Activated CD8-positive, alpha-beta memory T cell treated with anti-CD3 and anti-CD28 coated beads, Interleukin-2, amount 50 U/mL, for 1 hour (primary cell): ENCODE data around the gene DAP.
"Not testable (repeated sequence)": the region's sequence is repeated elsewhere in the genome, so short reads cannot be mapped to it uniquely, and the experiment has no call there.

ENCODE experiments used
- DNase-seq: peaks from one replicate; pipeline ENCODE4 v3.0.0-alpha.2; 2020; ENCODE audit errors: extremely low read depth

DAP gene

DNA sequence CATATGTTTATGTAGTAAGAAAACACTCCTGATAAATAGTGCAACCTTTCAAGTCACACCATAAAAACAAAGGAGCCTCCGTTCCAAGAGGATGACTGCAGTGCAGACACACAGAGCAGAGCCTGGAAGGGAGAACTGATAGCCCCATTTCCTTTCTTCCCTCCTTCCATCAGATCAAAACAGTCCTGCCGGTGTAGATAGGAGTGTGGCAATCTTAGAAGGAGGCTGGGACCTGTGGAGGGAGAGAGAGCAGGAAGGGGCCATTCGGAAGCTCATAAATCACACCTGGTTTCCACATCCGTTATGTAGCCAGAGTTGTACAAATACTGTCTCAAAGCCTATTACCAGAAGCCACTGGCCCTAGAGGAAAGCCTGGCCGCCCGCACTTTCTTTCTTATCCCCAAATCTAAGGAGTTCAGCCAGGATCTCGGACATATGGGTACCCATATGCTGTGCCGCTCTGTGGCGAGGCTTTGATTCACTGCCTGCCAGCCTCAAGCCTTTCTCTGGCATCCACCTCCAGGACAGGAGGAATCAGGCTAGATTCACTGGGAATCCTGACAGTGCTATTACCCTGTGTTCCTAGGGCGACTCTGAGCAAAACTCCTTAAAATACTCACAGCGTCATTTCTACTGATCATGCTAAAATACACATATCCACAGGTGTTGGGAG is 26.9 kb downstream of the DAP start:
- no peak for DNase-seq

GRCh38 chr5:10733426-10733825 is 27.6 kb downstream of the DAP start:
- no peak for DNase-seq

DNA sequence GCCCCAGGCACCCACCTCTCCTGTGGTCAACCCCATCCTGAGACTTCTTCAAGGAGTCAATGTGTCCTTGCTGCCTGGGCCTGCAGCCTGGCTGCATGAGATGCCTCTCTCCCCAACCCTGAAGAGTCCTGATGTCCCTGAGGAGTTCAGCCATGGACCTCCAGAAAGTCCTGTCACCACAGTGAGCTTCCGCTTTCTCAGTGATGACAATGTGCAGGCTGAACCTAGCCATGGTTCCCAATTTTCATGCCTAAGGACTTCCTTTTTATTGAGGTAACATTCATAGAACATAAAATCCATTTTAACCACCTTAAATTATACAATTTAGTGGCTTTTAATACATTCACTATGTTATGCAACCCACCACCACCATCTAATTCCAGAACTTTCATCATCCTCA is 29.1 kb downstream of the DAP start:
- DNase-seq = no peak

DNA sequence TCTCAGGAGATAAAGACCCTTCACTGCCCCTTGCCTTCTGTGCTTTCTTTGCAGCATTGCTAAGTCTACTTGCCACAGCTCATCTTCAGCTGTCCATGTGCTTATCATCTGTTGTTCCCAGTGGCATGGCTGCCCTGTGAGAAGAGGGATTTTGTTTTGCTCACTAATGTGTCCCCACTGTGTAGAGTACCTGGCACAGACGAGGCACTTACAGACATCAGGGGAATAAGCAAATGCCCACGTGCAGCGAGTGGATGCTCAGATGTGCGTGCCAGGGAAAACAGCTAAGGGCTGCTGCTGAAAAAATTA is 31.0 kb downstream of the DAP start:
- DNase-seq = no peak

DNA sequence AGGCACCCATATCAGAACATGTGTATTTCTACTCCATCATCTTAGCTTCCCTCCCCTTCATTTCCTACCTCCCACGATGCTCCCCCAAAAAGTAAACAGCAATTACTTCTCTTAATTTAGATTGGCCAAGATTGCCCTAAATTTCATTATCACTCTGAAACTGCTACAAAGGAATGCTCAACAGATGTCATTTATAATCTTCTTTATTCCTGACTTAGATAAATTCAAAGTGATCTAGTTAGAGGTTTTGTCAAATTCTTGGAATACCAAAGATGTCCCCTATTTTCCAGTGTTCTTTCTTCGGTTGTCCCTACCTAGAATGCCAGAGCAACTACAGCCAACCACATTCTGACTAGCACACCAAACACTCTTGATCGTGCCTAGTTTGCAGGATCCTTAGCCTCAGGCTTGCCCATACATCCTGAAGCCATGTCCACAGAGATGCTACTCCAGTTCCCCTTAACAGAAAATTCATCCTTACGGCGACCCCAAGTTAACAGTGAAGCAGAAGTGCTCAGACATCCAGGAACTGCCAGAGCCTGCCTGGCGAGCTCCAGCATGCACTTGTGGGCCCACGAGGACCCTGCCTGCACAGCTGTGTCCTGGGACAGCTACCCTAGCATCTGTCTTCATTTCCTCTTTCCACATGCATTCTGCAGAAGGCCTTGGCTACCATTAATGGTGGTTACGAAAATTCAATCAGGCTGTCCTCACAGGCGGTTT is 31.6 kb downstream of the DAP start:
- DNase-seq = no peak

DNA sequence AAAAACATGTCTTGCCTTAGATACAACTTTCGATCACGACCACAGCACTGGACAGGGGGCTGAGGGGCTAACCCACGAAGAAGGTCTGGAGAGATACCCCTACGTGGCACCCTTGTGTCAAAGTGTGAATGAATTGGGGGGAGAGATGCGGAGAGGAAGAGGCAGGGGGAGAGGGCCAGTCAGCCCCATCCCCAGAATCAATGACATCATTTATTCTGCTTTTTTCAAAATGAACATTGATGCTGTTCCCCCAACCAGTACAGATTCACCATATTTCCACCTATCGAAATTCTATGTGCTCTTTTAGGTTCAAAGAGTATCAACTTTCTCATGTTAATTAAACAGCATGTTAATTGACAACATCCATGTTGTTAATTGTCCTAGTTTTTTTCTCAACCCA is 32.4 kb downstream of the DAP start:
- no peak for DNase-seq

- no peak for DNase-seq
Measured at GRCh38 chr5:10727861-10728260, 33.2 kb downstream of the DAP start.

DNA sequence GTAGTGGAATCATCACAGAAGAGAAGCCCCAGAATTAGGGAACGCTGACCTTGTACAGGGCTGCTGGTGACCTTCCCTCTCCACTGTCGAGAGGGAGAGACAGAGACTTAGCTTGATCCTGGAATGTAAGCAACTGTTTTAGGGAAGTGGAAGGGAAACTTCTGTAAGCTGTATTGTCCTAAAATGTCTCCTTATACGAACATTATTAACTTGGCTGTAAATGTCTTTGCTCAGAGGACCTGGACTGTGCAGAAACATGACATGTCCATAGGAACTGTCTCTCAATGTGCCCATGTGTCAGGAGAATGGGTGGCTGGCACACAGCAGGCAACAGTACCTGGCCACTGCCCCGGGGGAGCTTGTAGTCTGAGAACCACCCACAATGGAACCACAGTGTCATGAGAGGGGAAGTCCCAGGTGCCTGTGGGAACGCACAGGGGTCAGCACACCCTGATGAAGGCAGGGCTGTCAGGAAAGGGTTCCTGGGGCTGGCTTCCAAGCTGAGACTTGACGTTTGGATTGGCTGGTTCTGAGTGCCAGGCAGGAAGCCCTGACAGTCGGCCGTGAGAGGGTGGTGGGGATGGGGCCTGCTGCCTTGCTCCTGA is 34.0 kb downstream of the DAP start:
- no peak for DNase-seq

- no peak for DNase-seq
Measured at GRCh38 chr5:10726179-10726912, 34.7 kb downstream of the DAP start.

GRCh38 chr5:10725636-10726035 is 35.4 kb downstream of the DAP start:
- DNase-seq = no peak

GRCh38 chr5:10724781-10725507 is 36.1 kb downstream of the DAP start:
- no peak for DNase-seq

DNA sequence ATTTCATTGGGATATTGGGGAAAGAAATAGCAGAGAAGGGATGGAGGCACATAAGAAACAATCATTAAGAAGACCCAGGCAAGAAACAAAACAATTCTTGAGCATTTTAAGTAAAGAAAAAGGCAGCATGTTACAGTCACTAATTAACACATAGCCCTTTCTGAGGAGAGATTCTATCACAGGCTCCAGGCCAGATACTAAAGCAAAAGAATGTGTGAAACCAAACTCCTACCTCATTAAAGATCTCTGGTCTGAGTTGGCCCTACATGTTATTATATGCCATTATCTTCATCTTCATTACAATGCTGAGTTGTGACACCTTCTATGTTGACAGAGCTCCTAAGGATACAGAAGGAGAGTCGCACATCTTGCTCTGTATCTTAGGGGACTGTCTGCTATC is 37.5 kb downstream of the DAP start:
- no peak for DNase-seq

DNA sequence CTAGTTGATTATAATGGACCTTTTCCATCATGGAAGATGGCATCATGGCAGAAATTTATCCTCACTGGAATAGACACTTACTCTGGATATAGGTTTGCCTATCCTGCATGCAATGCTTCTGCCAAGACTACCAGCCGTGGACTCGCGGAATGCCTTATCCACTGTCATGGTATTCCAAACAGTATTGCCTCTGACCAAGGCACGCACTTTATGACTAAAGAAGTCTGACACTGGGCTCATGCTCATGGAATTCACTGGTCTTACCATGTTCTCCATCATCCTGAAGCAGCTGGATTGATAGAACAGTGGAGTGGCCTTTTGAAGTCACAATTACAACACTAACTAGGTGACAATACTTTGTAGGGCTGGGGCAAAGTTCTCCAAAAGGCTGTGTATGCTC is 40.3 kb downstream of the DAP start:
- DNase-seq = not testable (repeated sequence)

DNA sequence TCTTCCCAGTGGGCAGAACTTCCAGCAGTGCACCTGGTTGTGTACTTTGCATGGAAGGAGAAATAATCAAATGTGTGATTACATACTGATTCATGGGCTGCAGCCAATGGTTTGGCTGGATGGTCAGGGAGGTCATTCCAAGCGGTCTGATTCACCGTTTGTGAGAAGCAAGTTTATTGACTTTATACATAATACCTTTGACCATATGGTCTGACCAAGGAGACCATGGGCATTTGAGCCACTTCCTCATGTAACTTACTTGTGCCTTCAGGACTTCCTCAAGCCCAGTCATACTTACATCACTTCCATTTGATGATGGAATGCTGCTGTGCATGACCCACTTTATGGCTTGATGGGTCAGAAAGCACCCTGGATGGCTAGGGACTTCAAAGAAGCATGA is 41.1 kb downstream of the DAP start:
- no peak for DNase-seq

DNA sequence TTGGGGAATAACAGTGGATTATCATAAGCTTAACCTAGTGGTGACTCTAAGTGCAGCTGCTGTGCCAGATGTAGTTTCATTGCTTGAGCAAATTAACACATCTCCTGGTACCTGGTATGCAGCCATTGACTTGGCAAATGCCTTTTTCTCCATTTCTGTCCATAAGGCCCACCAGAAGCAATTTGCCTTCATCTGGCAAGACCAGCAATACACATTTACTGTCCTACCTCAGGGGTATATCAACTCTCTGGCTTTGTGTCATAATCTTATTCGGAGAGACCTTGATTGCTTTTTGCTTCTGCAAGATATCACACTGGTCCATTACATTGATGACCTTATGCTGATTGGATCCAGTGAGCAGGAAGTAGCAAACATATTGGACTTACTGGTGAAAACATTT is 42.4 kb downstream of the DAP start:
- not testable (repeated sequence) for DNase-seq

- DNase-seq = not testable (repeated sequence)
Measured at GRCh38 chr5:10716825-10717224, 44.2 kb downstream of the DAP start.

GRCh38 chr5:10715605-10716290 is 45.3 kb downstream of the DAP start:
- no peak for DNase-seq

DNA sequence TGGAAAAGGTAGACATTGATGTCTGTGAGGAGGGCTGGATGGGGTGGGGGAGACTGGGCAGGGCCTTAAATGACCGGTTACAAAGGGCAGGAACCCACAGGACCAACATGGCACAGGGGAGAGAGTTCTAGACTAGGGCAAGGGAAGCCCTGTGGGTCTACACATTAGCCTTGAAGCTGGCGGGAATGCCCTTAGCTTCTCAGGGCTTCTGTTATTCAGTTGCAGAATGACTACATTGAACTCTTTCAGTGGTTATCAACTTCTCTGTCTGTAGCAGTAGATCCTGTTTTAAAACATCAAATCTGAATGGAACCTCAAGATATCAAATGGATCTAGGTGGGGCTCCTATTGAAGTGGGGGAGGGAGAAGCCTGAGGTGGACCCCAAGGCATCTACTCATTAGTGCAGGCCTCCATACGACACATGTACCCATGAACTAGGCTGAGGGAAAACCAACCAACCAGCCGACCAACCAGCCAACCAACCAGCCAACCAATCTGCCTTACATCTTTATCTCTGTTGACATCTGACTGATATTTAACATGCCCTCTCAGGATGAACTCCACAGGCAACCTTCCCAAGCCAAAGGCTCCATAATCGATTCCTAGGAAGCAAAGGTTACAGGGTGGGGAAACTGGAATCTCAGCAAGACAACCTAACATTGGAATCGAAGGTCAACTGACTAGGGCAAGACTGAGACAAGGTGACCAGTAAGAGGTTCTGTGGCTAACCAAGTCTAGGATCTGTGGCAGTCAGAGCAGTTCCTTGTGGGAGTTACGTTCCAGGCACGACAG is 48.3 kb downstream of the DAP start:
- no peak for DNase-seq

DNA sequence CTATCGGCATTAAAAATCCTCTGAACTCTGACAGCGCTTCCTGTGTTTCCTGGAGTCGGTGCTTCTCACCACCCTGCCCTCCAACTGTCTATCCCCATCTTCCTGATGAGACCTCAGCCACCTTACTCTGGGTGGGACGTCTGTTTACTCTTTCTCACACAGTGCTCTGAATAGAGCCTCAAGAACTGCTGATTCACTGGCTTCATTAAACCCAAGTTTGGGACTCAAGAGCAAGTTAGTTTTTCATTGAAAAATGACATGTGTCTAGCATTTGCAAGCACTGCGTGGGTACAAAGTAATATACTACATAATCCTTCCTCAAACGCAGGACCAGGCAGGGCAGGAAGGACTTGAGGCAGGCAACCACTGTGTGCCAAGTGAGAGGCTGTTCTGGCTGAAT is 49.5 kb downstream of the DAP start:
- DNase-seq = no peak

DNA sequence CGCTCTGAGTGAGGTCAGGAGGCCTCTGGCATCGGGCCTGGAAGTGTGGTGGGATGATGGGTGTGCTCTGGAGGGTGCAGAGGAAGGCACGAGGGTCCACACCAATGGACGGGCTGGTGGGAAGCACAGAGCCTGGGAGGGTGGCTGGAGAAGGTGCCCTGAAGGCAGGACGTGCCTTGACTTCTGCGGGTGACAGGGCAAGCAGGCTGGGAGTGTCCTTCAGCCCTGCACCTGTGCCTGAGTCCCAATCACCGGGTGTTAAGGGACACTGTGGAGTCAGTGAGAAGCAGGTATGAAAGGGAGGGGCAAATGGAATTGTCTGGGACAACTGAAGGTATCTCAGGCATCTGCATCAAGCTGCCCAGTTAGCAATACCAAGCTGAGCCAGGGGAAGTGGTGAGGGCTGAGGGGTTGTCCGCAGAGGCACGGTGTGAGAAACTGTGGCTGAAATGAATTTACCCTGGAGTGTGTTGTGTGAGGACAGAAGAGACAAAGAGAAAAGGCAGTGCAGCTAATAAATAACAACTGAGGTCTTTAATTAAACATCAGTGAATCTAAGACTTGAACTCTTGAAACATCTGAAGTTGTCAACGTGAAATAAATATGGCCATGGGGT is 50.4 kb downstream of the DAP start:
- DNase-seq = no peak
